ENCODE results near the gene FUOM. TPM values are rescaled to one million over a fixed set of nuclear protein-coding genes. Genes with fewer than 3 reads are reported as not detected.

The FUOM gene
- total and polyA plus RNA-seq, 2 experiments from 2014 or later = 30.8 to 33.9 TPM

GRCh38 chr10:133349160-133349568 lies 8.7 kb downstream of the FUOM start:
- no peak for DNase-seq (ENCODE audit: low spot score)
- Histone ChIP-seq H3K27ac (ENCODE audit: low read depth) (no peak overlapping the region), H2AFZ (no peak overlapping the region), H3K36me3 (ENCODE audit: insufficient read depth) (no peaks in the 10 kb centered on the region), H3K9me2 (ENCODE audit: insufficient read depth) (no peaks in the 10 kb centered on the region), H3K4me3 (no peak overlapping the region), H4K20me1 (replicated peaks; ENCODE audit: insufficient read depth) (no peaks in the 10 kb centered on the region), H3K27me3 (ENCODE audit: insufficient read depth) (no peaks in the 10 kb centered on the region), H3K4me1 (ENCODE audit: insufficient read depth) (no peaks in the 10 kb centered on the region; the same call in 1 of the 2 replicates), H3K4me2 (no peak overlapping the region), H3F3A (replicated peaks; ENCODE audit: low read depth) (0 out of 2 replicates have a peak, but pooled peaks cover 3% of the 10 kb centered on the region), H3K79me2 (replicated peaks; ENCODE audit: insufficient read depth) (no peaks in the 10 kb centered on the region)
- peaks cover 3% of the 10 kb centered on the region; the same call in 2 of the 3 replicates for H3K4me1 Mint-ChIP-seq
- H3K27ac Mint-ChIP-seq = no peak overlapping the region
- no peak overlapping the region; the same call in 2 of the 3 replicates for H3K4me3 Mint-ChIP-seq
- no peak for TF ChIP-seq CTCF (conservative IDR thresholded peaks at IDR 0.05; ENCODE audit: low read depth in 2 of 2)
- TF ChIP-seq ETS1 (IDR thresholded peaks at IDR 0.05) = no peak
- TF ChIP-seq CREB1 (CRISPR knock-in tag; IDR thresholded peaks at IDR 0.05; ENCODE audit: low read depth) = no peak
- TF ChIP-seq EZH2 (IDR thresholded peaks at IDR 0.05; ENCODE audit: low read depth, unreplicated experiment) = no peak
- TF ChIP-seq EZH2phosphoT487 (IDR thresholded peaks at IDR 0.05; ENCODE audit: unreplicated experiment) = no peak
- no peak for TF ChIP-seq NANOG (IDR thresholded peaks at IDR 0.05; ENCODE audit: borderline replicate concordance)
- TF ChIP-seq REST (IDR thresholded peaks at IDR 0.05; ENCODE audit: unreplicated experiment) = no peak
- no peak for TF ChIP-seq ZNF114 (CRISPR knock-in tag; IDR thresholded peaks at IDR 0.05)
- no peak for TF ChIP-seq ZNF331 (CRISPR knock-in tag; IDR thresholded peaks at IDR 0.05; ENCODE audit: low read depth)
- no peak for TF ChIP-seq ZNF462 (CRISPR knock-in tag; IDR thresholded peaks at IDR 0.05)
- TF ChIP-seq POLR2AphosphoS5 (IDR thresholded peaks at IDR 0.05; ENCODE audit: low read depth) = no peak
- TF ChIP-seq STAT1 (IDR thresholded peaks at IDR 0.05; ENCODE audit: unreplicated experiment) = no peak
- no peak for TF ChIP-seq JUNB (IDR thresholded peaks at IDR 0.05; ENCODE audit: unreplicated experiment)
- peaks cover 22% of the 10 kb centered on the region for H3K27me3 Mint-ChIP-seq (ENCODE audit: insufficient read depth, low read depth, poor library complexity)
- H3K36me3 Mint-ChIP-seq (ENCODE audit: low read depth) = no peaks in the 10 kb centered on the region
- no peaks in the 10 kb centered on the region for H3K9me3 Mint-ChIP-seq
- ATAC-seq = no peak

Data from GM23338 (cell line).